DND-41 (cell line): ENCODE data around the gene TTC33.
"Not testable (repeated sequence)": the region's sequence is repeated elsewhere in the genome, so short reads cannot be mapped to it uniquely, and the experiment has no call there.

Experiments
- ATAC-seq: fragments of 200-7000 bp; cut with Tn5 transposase; 3 replicates; pipeline ENCODE4 v1.9.1; 2021; ENCODE audit warnings: low read depth; ENCODE audit not compliant: insufficient read depth
- DNase-seq: peaks from one replicate; pipeline ENCODE4 v3.0.0-alpha.2; 2020
- H2AFZ ChIP-seq: 2 replicates; pipeline ENCODE4 v1.6.0; 2012; ENCODE audit warnings: low read depth, low read length
- H3K27ac ChIP-seq: 2 replicates; pipeline ENCODE4 v1.5.1; 2012; ENCODE audit warnings: low read length, inconsistent platforms
- H3K27me3 ChIP-seq: fragments of 200-600 bp; sonication (generic); 2 replicates; pipeline ENCODE4 v1.6.0; 2012; ENCODE audit warnings: low read length, mild to moderate bottlenecking, inconsistent platforms; ENCODE audit not compliant: insufficient read depth, poor library complexity
- H3K36me3 ChIP-seq: 2 replicates; pipeline ENCODE4 v1.5.1; 2012; ENCODE audit warnings: low read length, inconsistent platforms; ENCODE audit not compliant: insufficient read depth
- H3K4me1 ChIP-seq: 2 replicates; pipeline ENCODE4 v1.5.1; 2012; ENCODE audit warnings: mild to moderate bottlenecking, low read length; ENCODE audit not compliant: insufficient read depth
- H3K4me2 ChIP-seq: 2 replicates; pipeline ENCODE4 v1.6.0; 2012; ENCODE audit warnings: mild to moderate bottlenecking, moderate library complexity, low read length, inconsistent platforms; ENCODE audit not compliant: insufficient read depth
- H3K4me3 ChIP-seq, 2 experiments: fragments of 200-600 bp in 1 of 2; shearing (Covaris generic) in 1 of 2; 2 replicates each; pipeline ENCODE4 v1.5.1; 2012 to 2016; ENCODE audit warnings: inconsistent platforms in 2 of 2, low read length in 2 of 2, mild to moderate bottlenecking in 2 of 2, low read depth in 1 of 2, moderate library complexity in 1 of 2
- H3K79me2 ChIP-seq: 2 replicates; pipeline ENCODE4 v1.6.0; 2012; ENCODE audit warnings: low read length, inconsistent platforms; ENCODE audit not compliant: insufficient read depth
- H3K9ac ChIP-seq: 2 replicates; pipeline ENCODE4 v1.6.0; 2012; ENCODE audit warnings: low read depth, mild to moderate bottlenecking, inconsistent platforms, low read length, moderate library complexity
- H3K9me3 ChIP-seq: 2 replicates; pipeline ENCODE4 v1.5.1; 2012; ENCODE audit warnings: low read length, moderate library complexity, mild to moderate bottlenecking, inconsistent platforms; ENCODE audit not compliant: insufficient read depth, severe bottlenecking
- H4K20me1 ChIP-seq: 2 replicates; pipeline ENCODE4 v1.6.0; 2012; ENCODE audit warnings: low read length; ENCODE audit not compliant: insufficient read depth
- EZH2 ChIP-seq: IDR thresholded peaks from 3 replicates; pipeline ENCODE4 v1.6.1; 2012; ENCODE audit warnings: borderline replicate concordance, low read depth, mild to moderate bottlenecking, moderate library complexity, low read length, inconsistent platforms; ENCODE audit not compliant: severe bottlenecking
- TF ChIP-seq, protein P1 (sequence below): IDR thresholded peaks from 2 replicates; pipeline ENCODE4 v1.5.1; 2012; ENCODE audit warnings: borderline replicate concordance, low read length, moderate library complexity, mild to moderate bottlenecking; ENCODE audit not compliant: poor library complexity, severe bottlenecking; ENCODE audit errors: extremely low read depth

TTC33 gene

DNA sequence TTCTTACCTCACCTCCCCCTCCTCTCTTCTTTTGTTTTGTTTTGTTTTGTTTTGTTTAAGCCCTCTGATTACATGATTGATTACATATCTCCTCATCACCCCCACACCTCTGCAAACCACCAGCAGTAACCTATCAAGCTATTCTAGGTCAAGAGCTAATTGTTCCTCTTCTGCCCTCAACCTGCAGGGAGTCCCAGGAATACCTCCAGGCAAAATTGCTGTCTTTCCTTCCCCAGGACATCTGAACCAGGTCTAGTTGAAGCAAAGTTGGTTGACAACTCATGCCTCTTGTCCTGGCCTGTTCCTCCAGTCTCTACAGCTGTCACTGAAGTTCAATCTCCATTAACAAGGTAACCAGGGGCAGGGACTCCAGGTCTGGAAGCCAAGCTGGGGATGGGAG is 156.1 kb downstream of the TTC33 start:
- no peak for DNase-seq
- Histone ChIP-seq H3K4me1 (peaks cover 2% of the 10 kb centered on the region; the same call in 1 of the 2 replicates), H3K4me3 (no peak overlapping the region), H4K20me1 (no peaks in the 10 kb centered on the region), H3K27ac (no peak overlapping the region), H3K27me3 (no peaks in the 10 kb centered on the region), H3K36me3 (no peaks in the 10 kb centered on the region), H2AFZ (no peak overlapping the region), H3K4me2 (no peak overlapping the region), H3K9me3 (no peaks in the 10 kb centered on the region), H3K9ac (no peak overlapping the region), H3K79me2 (no peaks in the 10 kb centered on the region)
- no peak for ATAC-seq
- TF ChIP-seq, protein P1, sequence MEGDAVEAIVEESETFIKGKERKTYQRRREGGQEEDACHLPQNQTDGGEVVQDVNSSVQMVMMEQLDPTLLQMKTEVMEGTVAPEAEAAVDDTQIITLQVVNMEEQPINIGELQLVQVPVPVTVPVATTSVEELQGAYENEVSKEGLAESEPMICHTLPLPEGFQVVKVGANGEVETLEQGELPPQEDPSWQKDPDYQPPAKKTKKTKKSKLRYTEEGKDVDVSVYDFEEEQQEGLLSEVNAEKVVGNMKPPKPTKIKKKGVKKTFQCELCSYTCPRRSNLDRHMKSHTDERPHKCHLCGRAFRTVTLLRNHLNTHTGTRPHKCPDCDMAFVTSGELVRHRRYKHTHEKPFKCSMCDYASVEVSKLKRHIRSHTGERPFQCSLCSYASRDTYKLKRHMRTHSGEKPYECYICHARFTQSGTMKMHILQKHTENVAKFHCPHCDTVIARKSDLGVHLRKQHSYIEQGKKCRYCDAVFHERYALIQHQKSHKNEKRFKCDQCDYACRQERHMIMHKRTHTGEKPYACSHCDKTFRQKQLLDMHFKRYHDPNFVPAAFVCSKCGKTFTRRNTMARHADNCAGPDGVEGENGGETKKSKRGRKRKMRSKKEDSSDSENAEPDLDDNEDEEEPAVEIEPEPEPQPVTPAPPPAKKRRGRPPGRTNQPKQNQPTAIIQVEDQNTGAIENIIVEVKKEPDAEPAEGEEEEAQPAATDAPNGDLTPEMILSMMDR = no peak
- TF ChIP-seq EZH2 = no peak

DNA sequence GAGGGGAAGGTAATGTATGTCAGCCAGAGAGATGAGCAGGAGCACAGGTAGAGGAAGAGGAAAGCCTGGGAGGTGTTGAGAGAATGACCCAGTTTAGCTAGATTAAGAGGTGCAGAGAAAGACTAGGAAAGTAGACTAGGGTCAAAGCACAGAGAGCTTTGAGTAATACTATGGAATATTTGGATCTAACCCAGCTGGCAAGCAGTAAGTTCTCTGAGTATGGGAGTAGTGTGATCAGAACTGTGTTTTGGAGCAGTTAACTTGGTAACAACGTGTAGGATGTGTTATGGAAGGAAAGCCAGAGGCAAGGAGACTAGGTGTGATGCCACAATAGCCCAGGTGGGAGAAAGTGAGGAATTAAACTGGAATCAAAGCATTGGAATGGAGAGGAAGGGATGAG is 160.9 kb downstream of the TTC33 start:
- H3K9me3 ChIP-seq = no peaks in the 10 kb centered on the region
- no peak overlapping the region for H3K27ac ChIP-seq
- no peak overlapping the region for H3K9ac ChIP-seq
- no peaks in the 10 kb centered on the region for H3K79me2 ChIP-seq
- H3K27me3 ChIP-seq = no peaks in the 10 kb centered on the region
- no peaks in the 10 kb centered on the region for H4K20me1 ChIP-seq
- TF ChIP-seq, protein P1 = no peak
- TF ChIP-seq EZH2 = no peak
- ATAC-seq = no peak
- H3K4me2 ChIP-seq = no peak overlapping the region
- H3K36me3 ChIP-seq = no peaks in the 10 kb centered on the region
- no peak overlapping the region for H3K4me3 ChIP-seq
- peaks cover 5% of the 10 kb centered on the region; the same call in 1 of the 2 replicates for H3K4me1 ChIP-seq
- peak overlapping the region; percentile 57 for H2AFZ ChIP-seq
- DNase-seq = no peak

DNA sequence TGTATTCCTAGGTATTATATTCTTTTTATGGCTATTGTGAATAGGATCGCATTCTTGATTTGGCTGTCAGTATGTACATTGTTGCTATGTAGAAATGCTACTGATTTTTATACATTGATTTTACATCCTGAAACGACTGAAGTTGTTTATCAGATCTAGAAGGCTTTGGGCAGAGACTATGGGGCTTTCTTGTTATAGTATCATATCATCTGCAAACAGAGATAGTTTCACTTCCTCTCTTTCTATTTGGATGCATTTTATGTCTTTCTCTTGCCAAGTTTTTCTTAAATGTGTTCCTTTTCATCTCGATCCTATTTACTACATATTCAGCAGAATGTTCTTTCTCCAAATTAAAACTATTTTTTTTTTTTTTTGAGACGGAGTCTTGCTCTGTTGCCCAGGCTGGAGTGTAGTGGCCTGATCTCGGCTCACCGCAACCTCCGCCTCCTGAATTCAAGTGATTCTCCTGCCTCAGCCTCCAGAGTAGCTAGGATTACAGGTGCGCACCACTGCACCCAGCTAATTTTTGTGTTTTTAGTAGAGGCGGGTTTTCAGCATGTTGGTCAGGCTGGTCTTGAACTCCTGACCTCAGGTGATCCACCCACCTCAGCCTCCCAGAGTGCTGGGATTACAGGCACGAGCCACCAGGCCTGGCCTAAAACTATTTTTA is 163.9 kb downstream of the TTC33 start:
- DNase-seq, H4K20me1 ChIP-seq, H3K4me3 ChIP-seq, H3K27me3 ChIP-seq, H3K9ac ChIP-seq, ATAC-seq, H3K9me3 ChIP-seq, H3K36me3 ChIP-seq, H3K27ac ChIP-seq, H3K4me2 ChIP-seq, H3K79me2 ChIP-seq, H3K4me1 ChIP-seq, H2AFZ ChIP-seq: not testable (repeated sequence)

DNA sequence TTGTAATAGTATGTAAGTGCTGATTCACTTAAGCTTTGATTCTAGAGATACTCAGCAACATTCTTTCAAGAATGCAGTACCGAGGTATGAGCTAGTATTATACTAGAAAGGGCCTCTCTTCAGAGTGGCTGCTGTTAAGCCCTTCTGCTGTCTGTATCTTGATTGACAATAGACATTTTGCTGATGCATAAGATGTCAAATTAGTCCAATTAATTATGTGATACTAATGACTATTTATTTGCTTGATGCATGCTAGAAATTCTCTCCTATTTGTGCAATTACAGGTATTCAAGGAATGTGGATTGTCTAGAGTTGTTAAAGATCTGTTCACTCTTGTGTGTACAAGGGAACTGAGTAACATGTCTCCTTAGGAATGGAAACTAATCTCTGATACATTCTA is 168.4 kb downstream of the TTC33 start:
- Histone ChIP-seq H3K4me3 (no peak overlapping the region), H4K20me1 (no peaks in the 10 kb centered on the region), H3K4me1 (peaks cover 5% of the 10 kb centered on the region; the same call in 1 of the 2 replicates), H3K27me3 (no peaks in the 10 kb centered on the region), H3K79me2 (no peaks in the 10 kb centered on the region), H3K27ac (no peak overlapping the region), H3K9ac (no peak overlapping the region), H3K4me2 (no peak overlapping the region), H2AFZ (no peak overlapping the region), H3K9me3 (no peaks in the 10 kb centered on the region), H3K36me3 (no peaks in the 10 kb centered on the region)
- TF ChIP-seq EZH2 = no peak
- TF ChIP-seq, protein P1 = no peak
- no peak for DNase-seq
- no peak for ATAC-seq
